Left ventricle myocardium inferior (tissue), 1 donor: ENCODE measurements around the gene KCND3. TPM values are rescaled to one million over a fixed set of nuclear protein-coding genes. Genes with fewer than 3 reads are reported as not detected.

Experiments
- DNase-seq: peaks from one replicate; pipeline ENCODE4 v3.0.0-alpha.2; 2020
- H3K27ac ChIP-seq: fragments of 200-600 bp; replicated peaks from 2 replicates; pipeline ENCODE4 v1.8.0; 2021
- H3K27me3 ChIP-seq: fragments of 200-600 bp; 2 replicates; pipeline ENCODE4 v1.8.0; 2021; ENCODE audit warnings: low read depth
- H3K36me3 ChIP-seq: fragments of 200-600 bp; 2 replicates; pipeline ENCODE4 v1.8.0; 2021
- H3K4me1 ChIP-seq: fragments of 200-600 bp; 2 replicates; pipeline ENCODE4 v1.8.0; 2021
- H3K4me3 ChIP-seq: fragments of 200-600 bp; 2 replicates; pipeline ENCODE4 v1.8.0; 2021; ENCODE audit warnings: mild to moderate bottlenecking, moderate library complexity
- H3K9me3 ChIP-seq: fragments of 200-600 bp; replicated peaks from 2 replicates; pipeline ENCODE4 v1.8.0; 2021
- CTCF ChIP-seq: fragments of 200-600 bp; IDR thresholded peaks from 2 replicates; pipeline ENCODE4 v1.8.0; 2021; ENCODE audit warnings: antibody characterized with exemption, mild to moderate bottlenecking, borderline replicate concordance
- intact Hi-C: fragments of 100-400 bp; cut with micrococcal nuclease; formaldehyde crosslinking; loops from one replicate; pipeline ENCODE4 v1.11.0; 2022
- total RNA-seq: library from RNA; stranded (reverse); fragmentation: NEBNext Ultra II Directional; extraction: Animal tissue kit (Norgen Biotek cat#: 25700); gene quantifications from one replicate; pipeline ENCODE4 v1.2.1, GENCODE V29; 2021
- donor health status: DM: no; HTN: yes; CAD: no; lungs with severe emphysema.

The KCND3 gene
- total RNA-seq, 1 donor from 2014 or later, result 19.2 TPM

GRCh38 chr1:111938536-111938935 is 50.9 kb downstream of the KCND3 start:
- H3K27ac ChIP-seq, result no peak overlapping the region
- no peaks in the 10 kb centered on the region for H3K9me3 ChIP-seq
- intact Hi-C loops, result no loop called here
- no peaks in the 10 kb centered on the region for H3K27me3 ChIP-seq
- TF ChIP-seq CTCF, result no peak
- H3K4me3 ChIP-seq, result no peak overlapping the region
- H3K36me3 ChIP-seq, result no peaks in the 10 kb centered on the region
- peaks cover 60% of the 10 kb centered on the region for H3K4me1 ChIP-seq
- DNase-seq, result no peak

GRCh38 chr1:111938123-111938522 is 51.3 kb downstream of the KCND3 start:
- Histone ChIP-seq H3K36me3 (no peaks in the 10 kb centered on the region), H3K9me3 (no peaks in the 10 kb centered on the region), H3K27me3 (no peaks in the 10 kb centered on the region), H3K4me3 (no peak overlapping the region), H3K27ac (no peak overlapping the region), H3K4me1 (peaks cover 56% of the 10 kb centered on the region)
- intact Hi-C loops, result no loop called here
- no peak for DNase-seq
- no peak for TF ChIP-seq CTCF

GRCh38 chr1:111937147-111937725 is 52.2 kb downstream of the KCND3 start:
- Histone ChIP-seq H3K36me3 (no peaks in the 10 kb centered on the region), H3K27me3 (no peaks in the 10 kb centered on the region), H3K4me3 (no peak overlapping the region), H3K27ac (no peak overlapping the region), H3K4me1 (peaks cover 49% of the 10 kb centered on the region), H3K9me3 (no peaks in the 10 kb centered on the region)
- no peak for DNase-seq
- TF ChIP-seq CTCF, result no peak
- intact Hi-C loops, result no loop called here

DNA sequence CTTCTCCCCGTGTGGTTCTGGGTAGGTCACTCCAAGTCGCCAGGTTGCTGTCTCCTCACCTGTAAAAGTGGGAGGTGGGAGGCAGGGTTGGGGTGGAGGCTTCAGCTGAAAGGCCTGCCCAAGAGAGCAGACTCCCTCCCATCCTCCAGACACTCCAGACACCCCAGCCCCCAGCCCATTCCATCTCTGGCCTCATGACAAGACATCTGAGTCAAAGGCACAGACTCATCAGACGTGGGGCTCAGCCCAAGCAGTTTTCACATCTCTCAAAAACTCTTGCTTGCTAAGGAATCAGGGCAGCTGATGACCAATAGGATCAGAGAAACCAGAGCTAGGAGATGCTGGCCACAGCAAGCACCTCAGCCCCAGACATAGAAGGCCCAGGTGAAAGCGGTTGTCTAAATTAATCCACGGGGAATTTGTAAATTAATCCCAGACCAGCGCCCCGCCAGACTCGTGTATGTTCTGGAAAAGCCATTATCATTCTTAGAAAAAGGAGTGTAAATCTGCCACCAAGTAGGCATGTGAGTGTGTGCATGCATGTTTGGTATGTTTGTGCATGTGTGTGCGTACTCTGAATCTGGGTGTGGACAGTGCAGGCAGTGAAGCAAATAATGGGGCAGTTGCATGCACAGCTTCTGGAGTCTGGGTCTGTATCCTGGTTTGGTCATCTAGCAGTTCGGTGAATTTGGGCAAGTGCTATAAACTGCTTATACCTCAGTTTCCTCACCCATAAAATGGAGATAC is 55.2 kb downstream of the KCND3 start:
- no peak for TF ChIP-seq CTCF
- no peak overlapping the region for H3K27ac ChIP-seq
- no peaks in the 10 kb centered on the region for H3K36me3 ChIP-seq
- no peak for DNase-seq
- H3K27me3 ChIP-seq, result no peaks in the 10 kb centered on the region
- H3K9me3 ChIP-seq, result no peaks in the 10 kb centered on the region
- no peak overlapping the region for H3K4me3 ChIP-seq
- peaks cover 53% of the 10 kb centered on the region for H3K4me1 ChIP-seq
- intact Hi-C loops, result no loop called here

DNA sequence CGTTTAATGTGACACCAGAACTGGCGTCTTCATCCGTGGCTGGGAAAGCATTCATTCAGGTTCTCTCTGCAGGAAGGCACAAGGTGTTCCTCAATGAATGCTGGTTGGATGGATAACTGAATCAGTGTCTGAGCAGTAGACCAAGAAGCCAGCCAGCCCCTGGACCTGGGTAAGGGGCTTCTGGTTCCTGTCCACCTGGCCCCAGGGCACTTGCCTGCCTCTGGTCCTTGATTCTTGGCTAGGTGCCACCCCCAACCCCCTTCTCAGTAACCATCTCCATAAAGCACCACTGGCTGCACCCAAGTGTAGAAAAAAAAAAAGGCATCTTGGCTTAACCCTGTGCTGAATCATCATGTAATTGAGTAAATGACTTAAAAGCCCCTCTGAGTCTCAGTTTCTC is 59.1 kb downstream of the KCND3 start:
- intact Hi-C loops, result no loop called here
- Histone ChIP-seq H3K27me3 (no peaks in the 10 kb centered on the region), H3K4me3 (no peak overlapping the region), H3K9me3 (no peaks in the 10 kb centered on the region), H3K27ac (no peak overlapping the region), H3K36me3 (no peaks in the 10 kb centered on the region), H3K4me1 (peaks cover 52% of the 10 kb centered on the region)
- TF ChIP-seq CTCF, result no peak
- DNase-seq, result no peak
